ENCODE measurements around the gene COX18.
A peak's percentile ranks its signal among the peaks of the same experiment; 100 is the strongest.

Gene COX18

DNA sequence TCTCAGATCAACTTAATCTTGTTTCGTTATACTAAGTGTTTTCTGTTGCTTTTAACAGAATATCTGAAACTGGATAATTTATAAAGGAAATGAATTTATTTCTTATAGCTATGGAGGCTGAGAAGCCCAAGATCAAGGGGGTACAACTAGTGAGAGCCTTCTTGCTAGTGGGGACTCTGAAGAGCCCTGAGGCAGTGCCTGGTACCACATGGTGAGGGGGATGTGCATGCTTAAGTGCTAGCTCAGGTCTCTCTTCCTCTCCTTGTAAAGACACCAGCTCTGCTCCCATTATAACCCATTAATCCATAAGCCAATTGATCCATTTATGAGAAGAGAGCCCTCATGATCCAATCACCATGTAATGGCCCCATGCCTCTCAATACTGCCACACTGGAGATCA lies 17.9 kb downstream of the COX18 start:
- no peak for DNase-seq

DNA sequence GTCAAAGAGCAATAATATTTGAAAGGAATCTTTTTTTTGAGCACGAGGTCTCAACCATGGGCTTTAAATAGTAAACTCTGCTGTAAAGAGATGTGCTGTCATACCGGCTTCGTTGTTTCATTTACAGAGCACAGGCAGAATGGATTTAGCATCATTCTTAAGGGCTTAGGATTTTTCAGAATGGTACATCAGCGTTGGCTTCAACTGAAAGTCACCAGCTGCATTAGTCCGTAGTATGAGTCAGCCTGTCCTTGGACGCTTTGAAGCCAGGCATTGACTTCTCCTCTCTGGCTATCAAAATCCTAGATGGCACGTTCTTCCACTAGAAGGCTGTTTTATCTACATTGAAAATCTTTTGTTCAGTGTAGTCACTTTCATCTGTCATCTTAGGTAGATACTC lies 23.6 kb downstream of the COX18 start:
- no peak for DNase-seq

- no peak for DNase-seq
These were observed 32.5 kb downstream of the COX18 start for GRCh38 chr4:73037057-73037456.

DNA sequence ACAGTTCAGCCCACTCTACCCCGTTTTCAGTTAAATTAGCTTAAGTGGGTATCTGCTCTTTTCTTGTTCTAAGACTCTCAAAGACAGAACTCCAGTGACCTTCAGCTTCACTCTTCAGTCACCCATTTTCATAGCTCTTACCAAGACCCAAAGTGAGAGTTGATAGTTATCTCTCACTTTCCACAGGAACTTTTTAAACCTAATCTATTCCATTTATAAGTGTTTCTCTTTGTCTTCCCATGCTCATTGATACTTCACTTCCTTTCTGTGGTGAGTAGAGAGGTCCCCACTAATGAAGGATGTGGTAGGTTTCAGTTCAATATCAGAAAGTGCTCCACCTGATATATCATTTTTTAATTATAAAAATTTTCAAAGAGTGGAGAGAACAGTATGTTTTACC lies 33.4 kb downstream of the COX18 start:
- DNase-seq = no peak

DNA sequence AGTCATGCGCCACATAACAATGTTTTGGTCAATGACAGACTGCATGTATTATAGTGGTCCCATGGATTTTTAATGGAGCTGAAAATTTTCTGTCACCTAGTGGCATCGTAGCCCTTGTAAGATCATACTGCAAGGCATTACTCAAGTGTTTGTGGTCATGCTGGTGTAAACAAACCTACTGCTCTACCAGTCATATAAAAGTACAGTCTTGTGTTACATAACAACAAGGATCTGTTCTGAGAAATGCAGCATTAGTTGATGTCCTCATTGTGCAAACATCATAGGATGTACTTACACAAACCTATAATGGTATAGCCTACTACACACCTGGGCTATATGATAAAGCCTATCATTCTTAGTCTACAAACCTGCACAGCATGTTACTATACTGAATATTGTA lies 34.6 kb downstream of the COX18 start:
- DNase-seq = no peak

GRCh38 chr4:73028621-73029020 lies 40.9 kb downstream of the COX18 start:
- DNase-seq = no peak

DNA sequence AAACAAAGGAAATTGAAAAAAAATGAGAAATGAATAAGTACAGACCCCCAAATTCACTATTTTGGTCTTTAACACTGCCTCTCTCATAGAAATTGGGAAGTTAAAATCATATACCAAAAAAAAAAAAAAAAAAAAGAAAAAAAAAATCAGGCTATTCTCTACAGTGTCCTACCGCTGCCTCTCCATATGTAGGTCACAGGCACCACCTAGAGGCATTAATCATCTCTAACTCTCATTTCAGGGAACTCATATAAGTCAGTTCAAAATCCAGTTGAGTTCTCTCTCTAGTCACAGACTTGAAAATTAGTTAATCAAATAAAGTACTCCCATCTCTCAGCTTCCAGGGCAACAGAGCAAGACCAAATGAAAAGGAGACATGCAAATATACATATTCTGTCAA lies 47.9 kb downstream of the COX18 start:
- DNase-seq = peak; percentile 24

- peak; percentile 44 for DNase-seq
These were observed 50.0 kb downstream of the COX18 start for GRCh38 chr4:73019462-73020047.

DNA sequence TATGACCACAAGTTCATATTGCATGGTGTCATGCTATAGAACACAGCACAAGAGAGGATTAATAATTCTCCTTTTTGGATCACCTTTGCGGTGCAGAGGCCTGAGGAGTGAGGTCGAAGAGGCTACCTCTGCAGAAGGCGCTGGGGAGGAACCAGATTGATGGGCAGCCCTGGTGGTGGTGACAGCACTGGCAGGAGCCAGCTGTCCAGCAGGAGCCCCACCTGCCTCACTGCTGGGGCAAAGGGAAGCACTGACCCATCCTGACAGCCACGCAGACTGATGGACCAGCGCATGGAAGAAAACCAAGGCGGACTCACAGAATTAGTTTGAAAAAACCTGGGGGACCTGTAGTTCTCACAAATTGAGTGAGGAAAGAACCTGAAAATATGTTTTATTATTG lies 50.9 kb downstream of the COX18 start:
- no peak for DNase-seq

- DNase-seq = no peak
These were observed 56.2 kb downstream of the COX18 start for GRCh38 chr4:73013310-73013709.

DNA sequence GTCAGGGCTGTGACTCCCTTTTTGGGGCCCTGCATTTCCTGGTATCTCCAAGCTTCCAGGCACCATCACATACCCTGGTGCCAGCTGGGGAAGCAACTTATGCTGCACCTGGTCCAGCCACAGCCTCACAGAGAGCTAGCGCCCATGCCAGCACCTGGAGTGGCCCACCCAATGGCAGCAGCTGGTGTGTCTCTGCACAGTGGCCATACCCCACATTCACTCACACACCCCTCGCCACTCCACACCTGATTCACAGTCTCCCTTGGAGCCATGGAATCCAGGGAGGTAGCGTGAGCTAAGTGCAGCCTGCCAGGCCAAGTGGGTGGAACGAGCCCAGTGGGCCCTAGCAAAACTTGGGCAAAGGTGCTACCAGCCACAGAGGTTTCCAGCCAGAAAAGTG lies 56.8 kb downstream of the COX18 start:
- no peak for DNase-seq

DNA sequence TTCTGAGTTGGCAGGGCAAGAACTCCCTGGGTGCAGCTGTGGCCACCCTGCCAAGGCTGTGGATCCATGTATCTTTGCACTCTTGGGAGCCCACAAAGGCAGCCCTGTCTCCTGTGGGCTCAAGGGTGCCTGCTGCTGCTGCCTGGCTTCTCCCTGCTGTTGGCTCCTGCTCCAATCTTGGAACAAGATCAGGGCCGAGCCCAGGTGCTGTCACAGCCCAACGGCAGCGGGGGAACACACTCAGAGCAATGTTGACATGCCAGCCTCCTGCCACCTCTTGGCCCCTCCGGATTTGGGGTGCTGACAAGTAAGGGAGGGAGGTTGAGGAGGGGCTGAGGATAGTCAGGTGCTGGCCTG lies 57.9 kb downstream of the COX18 start:
- no peak for DNase-seq

- DNase-seq = no peak
These were observed 58.5 kb downstream of the COX18 start for GRCh38 chr4:73010789-73011628.

DNA sequence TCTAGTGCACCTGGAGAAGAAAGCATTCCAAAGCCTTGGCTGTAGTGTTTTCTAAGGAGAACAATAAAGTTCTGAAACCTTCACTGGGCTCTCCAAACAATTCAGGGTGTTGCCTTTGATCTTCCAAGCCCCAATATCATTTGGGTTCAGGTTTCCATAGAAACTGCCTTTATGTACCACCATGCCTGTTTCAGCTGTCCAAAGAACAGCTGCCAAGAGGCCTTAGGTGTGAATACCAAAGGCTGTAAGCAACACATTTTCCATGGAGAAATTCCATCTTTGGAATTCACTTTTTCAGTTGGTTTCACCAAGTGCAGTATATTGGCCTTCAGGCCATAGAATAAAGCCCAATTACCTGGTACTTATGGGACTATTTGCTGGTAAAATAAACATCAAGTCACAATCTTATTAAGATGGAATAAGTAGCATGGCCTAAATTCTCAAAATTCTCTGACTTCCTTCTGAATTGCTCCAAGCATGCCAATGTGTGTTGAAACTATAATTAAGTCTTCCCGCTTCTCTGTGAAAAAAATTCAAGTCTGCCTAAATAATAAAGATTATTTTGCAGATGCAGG lies 61.9 kb downstream of the COX18 start:
- no peak for DNase-seq

- no peak for DNase-seq
These were observed 63.1 kb downstream of the COX18 start for GRCh38 chr4:73006286-73006990.

DNA sequence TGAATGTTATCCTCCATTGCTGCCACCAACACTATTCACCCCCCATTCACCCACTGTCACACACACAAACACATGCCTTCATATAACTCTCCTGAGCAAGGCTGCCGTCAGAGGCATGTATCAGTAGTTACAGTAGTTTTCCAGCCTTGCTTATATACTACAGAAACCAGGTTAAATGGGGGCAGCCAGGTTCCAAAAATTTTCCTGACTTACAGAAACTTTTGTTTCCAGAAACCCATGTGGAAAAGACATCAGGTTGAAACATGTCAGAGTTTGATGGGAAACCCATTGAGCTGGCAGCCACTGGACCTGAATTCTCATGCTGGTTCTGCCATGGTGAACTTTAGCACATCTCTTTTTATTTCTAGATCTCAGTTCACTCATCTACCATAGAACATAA lies 64.0 kb downstream of the COX18 start:
- no peak for DNase-seq
